ENCODE measurements around the gene ANXA8. TPM values are rescaled to one million over a fixed set of nuclear protein-coding genes. Genes with fewer than 3 reads are reported as not detected.

ANXA8 gene
- total RNA-seq, 1 donor from 2014 or later = 1.0 TPM

DNA sequence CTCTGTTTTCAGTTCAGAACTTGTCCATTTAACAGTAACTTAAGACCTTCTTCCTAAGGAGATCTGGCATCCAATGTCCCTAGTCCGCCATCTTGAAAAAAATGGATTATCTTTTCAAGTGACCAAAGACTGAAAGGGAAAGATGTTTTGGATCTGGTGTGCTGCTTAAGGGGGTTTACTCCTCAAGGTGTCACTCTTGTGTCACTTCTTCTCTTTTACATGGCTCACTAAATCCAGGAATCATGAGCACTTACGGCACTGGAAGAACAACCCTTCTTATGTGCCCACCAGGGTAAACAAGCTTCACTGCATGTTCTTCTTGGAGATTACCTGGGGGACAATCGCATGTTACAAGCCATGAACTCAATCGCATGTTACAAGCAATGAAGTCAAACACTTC, 43.7 kb downstream of the ANXA8 start:
- no peaks in the 10 kb centered on the region for H3K36me3 Mint-ChIP-seq (ENCODE audit: low read depth, unreplicated experiment)
- H3K4me1 ChIP-seq (ENCODE audit: insufficient read depth, low read length) = no peaks in the 10 kb centered on the region
- no peaks in the 10 kb centered on the region for H3K79me2 ChIP-seq (ENCODE audit: insufficient read depth, low read length)
- no peak overlapping the region for H3K4me3 ChIP-seq (ENCODE audit: insufficient read depth, low read depth, low read length)
- no peaks in the 10 kb centered on the region for H3K9me3 ChIP-seq (ENCODE audit: insufficient read depth, low read depth, low read length)
- no peak for DNase-seq (ENCODE audit: low read depth)
- no peak overlapping the region for H2AFZ ChIP-seq (ENCODE audit: low read depth, low read length)
- no peak overlapping the region for H3K4me2 ChIP-seq (ENCODE audit: low read length)
- no peaks in the 10 kb centered on the region for H3K4me1 Mint-ChIP-seq (ENCODE audit: low read depth, unreplicated experiment)
- TF ChIP-seq, protein P1, sequence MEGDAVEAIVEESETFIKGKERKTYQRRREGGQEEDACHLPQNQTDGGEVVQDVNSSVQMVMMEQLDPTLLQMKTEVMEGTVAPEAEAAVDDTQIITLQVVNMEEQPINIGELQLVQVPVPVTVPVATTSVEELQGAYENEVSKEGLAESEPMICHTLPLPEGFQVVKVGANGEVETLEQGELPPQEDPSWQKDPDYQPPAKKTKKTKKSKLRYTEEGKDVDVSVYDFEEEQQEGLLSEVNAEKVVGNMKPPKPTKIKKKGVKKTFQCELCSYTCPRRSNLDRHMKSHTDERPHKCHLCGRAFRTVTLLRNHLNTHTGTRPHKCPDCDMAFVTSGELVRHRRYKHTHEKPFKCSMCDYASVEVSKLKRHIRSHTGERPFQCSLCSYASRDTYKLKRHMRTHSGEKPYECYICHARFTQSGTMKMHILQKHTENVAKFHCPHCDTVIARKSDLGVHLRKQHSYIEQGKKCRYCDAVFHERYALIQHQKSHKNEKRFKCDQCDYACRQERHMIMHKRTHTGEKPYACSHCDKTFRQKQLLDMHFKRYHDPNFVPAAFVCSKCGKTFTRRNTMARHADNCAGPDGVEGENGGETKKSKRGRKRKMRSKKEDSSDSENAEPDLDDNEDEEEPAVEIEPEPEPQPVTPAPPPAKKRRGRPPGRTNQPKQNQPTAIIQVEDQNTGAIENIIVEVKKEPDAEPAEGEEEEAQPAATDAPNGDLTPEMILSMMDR (IDR thresholded peaks at IDR 0.05; ENCODE audit: insufficient read depth, low read depth, low read length) = no peak
- TF ChIP-seq EZH2 (IDR thresholded peaks at IDR 0.05; ENCODE audit: insufficient read depth, low read length) = no peak
- H4K20me1 ChIP-seq (ENCODE audit: insufficient read depth, low read length) = no peaks in the 10 kb centered on the region
- no peak overlapping the region for H3K9ac ChIP-seq (ENCODE audit: low read length)
- H3K9me3 Mint-ChIP-seq (ENCODE audit: unreplicated experiment) = peaks cover 5% of the 10 kb centered on the region
- peaks cover 18% of the 10 kb centered on the region for H3K27me3 Mint-ChIP-seq (ENCODE audit: low read depth, unreplicated experiment)
- no peak overlapping the region for H3K4me3 Mint-ChIP-seq (ENCODE audit: unreplicated experiment)
- H3K27ac Mint-ChIP-seq (ENCODE audit: unreplicated experiment) = no peak overlapping the region
- H3K36me3 ChIP-seq (ENCODE audit: insufficient read depth, low read length) = no peaks in the 10 kb centered on the region
- H3K27me3 ChIP-seq (ENCODE audit: insufficient read depth, low read length) = peaks cover 20% of the 10 kb centered on the region
- H3K27ac ChIP-seq (ENCODE audit: low read depth, low read length) = no peak overlapping the region
- no peak for FAIRE-seq

DNA sequence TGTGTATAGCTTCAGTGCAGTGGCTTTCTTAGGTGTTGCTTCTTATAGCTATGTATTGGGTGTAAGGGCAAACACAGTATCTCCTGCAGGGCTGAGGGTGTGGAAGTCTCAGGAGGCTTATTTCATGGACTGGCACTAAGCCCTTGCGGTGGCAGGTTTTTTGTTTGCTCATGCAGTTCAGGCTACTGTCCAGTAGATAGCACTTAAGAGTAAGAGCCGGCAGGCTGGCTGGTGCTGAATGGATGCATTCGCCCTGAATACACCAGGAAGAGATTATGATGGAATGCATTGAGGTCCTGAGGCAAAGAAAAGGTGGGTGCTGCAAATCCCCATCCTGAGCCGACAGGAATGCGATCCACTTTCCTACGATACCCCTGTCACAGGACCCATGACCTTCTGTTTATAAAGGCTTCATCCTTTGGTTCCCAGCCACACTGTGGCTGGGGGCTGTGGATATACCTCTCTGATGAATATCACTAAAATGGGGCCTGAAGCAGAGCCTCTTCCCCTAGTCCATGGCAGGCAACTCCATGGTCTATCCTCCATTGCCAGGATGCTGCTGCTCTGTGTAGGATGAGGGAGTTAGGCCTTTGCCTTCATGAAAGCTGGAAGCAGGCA, 44.9 kb downstream of the ANXA8 start:
- Mint-ChIP-seq H3K4me1 (ENCODE audit: low read depth, unreplicated experiment) (no peaks in the 10 kb centered on the region), H3K9me3 (ENCODE audit: unreplicated experiment) (peaks cover 10% of the 10 kb centered on the region), H3K36me3 (ENCODE audit: low read depth, unreplicated experiment) (no peaks in the 10 kb centered on the region), H3K4me3 (ENCODE audit: unreplicated experiment) (no peak overlapping the region), H3K27ac (ENCODE audit: unreplicated experiment) (no peak overlapping the region), H3K27me3 (ENCODE audit: low read depth, unreplicated experiment) (peaks cover 18% of the 10 kb centered on the region)
- Histone ChIP-seq H3K4me2 (ENCODE audit: low read length) (no peak overlapping the region), H3K4me1 (ENCODE audit: insufficient read depth, low read length) (no peaks in the 10 kb centered on the region), H4K20me1 (ENCODE audit: insufficient read depth, low read length) (no peaks in the 10 kb centered on the region), H3K9me3 (ENCODE audit: insufficient read depth, low read depth, low read length) (peaks cover 2% of the 10 kb centered on the region), H3K27me3 (ENCODE audit: insufficient read depth, low read length) (peaks cover 24% of the 10 kb centered on the region), H3K79me2 (ENCODE audit: insufficient read depth, low read length) (no peaks in the 10 kb centered on the region), H3K9ac (ENCODE audit: low read length) (no peak overlapping the region), H3K36me3 (ENCODE audit: insufficient read depth, low read length) (no peaks in the 10 kb centered on the region), H2AFZ (ENCODE audit: low read depth, low read length) (no peak overlapping the region), H3K27ac (ENCODE audit: low read depth, low read length) (no peak overlapping the region), H3K4me3 (ENCODE audit: insufficient read depth, low read depth, low read length) (no peak overlapping the region)
- TF ChIP-seq, protein P1 (IDR thresholded peaks at IDR 0.05; ENCODE audit: insufficient read depth, low read depth, low read length) = peak; percentile 72
- TF ChIP-seq EZH2 (IDR thresholded peaks at IDR 0.05; ENCODE audit: insufficient read depth, low read length) = no peak
- FAIRE-seq (no peak), DNase-seq (ENCODE audit: low read depth) (peak; percentile 62)

DNA sequence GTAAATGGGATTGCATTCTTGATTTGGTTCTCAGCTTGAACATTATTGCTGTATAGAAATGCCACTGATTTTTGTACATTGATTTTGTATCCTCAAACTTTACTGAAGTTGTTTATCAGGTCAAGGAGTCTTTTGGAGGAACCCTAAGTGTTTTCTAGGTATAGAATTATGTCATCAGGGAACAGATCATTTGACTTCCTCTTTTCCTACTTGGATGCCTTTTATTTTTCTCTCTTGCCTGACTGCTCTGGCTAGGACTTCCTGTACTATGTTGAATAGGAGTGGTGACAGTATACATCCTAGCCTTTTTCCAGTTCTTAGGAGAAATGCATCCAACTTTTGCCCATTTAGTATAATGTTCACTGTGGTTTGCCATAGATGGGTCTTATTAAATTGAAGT, 48.8 kb downstream of the ANXA8 start:
- no peak for DNase-seq (ENCODE audit: low read depth)
- H3K9me3 Mint-ChIP-seq (ENCODE audit: unreplicated experiment) = peaks cover 7% of the 10 kb centered on the region
- Histone ChIP-seq H3K4me1 (ENCODE audit: insufficient read depth, low read length) (no peaks in the 10 kb centered on the region), H3K9me3 (ENCODE audit: insufficient read depth, low read depth, low read length) (peaks cover 5% of the 10 kb centered on the region), H3K36me3 (ENCODE audit: insufficient read depth, low read length) (no peaks in the 10 kb centered on the region), H3K9ac (ENCODE audit: low read length) (no peak overlapping the region), H3K27me3 (ENCODE audit: insufficient read depth, low read length) (peaks cover 32% of the 10 kb centered on the region), H3K4me3 (ENCODE audit: insufficient read depth, low read depth, low read length) (no peak overlapping the region), H2AFZ (ENCODE audit: low read depth, low read length) (no peak overlapping the region), H4K20me1 (ENCODE audit: insufficient read depth, low read length) (no peaks in the 10 kb centered on the region), H3K4me2 (ENCODE audit: low read length) (no peak overlapping the region), H3K27ac (ENCODE audit: low read depth, low read length) (no peak overlapping the region), H3K79me2 (ENCODE audit: insufficient read depth, low read length) (no peaks in the 10 kb centered on the region)
- no peak overlapping the region for H3K27ac Mint-ChIP-seq (ENCODE audit: unreplicated experiment)
- H3K36me3 Mint-ChIP-seq (ENCODE audit: low read depth, unreplicated experiment) = no peaks in the 10 kb centered on the region
- H3K4me3 Mint-ChIP-seq (ENCODE audit: unreplicated experiment) = no peak overlapping the region
- peaks cover 10% of the 10 kb centered on the region for H3K27me3 Mint-ChIP-seq (ENCODE audit: low read depth, unreplicated experiment)
- no peak for FAIRE-seq
- no peak for TF ChIP-seq EZH2 (IDR thresholded peaks at IDR 0.05; ENCODE audit: insufficient read depth, low read length)
- TF ChIP-seq, protein P1 (IDR thresholded peaks at IDR 0.05; ENCODE audit: insufficient read depth, low read depth, low read length) = no peak
- H3K4me1 Mint-ChIP-seq (ENCODE audit: low read depth, unreplicated experiment) = no peaks in the 10 kb centered on the region
